ENCODE measurements around the gene NFIX.
A peak's percentile ranks its signal among the peaks of the same experiment; 100 is the strongest.
"Not testable (repeated sequence)": the region's sequence is repeated elsewhere in the genome, so short reads cannot be mapped to it uniquely, and the experiment has no call there.

Gene NFIX

GRCh38 chr19:12959481-12959880, 35.8 kb upstream of the NFIX start:
- no peak for DNase-seq

DNA sequence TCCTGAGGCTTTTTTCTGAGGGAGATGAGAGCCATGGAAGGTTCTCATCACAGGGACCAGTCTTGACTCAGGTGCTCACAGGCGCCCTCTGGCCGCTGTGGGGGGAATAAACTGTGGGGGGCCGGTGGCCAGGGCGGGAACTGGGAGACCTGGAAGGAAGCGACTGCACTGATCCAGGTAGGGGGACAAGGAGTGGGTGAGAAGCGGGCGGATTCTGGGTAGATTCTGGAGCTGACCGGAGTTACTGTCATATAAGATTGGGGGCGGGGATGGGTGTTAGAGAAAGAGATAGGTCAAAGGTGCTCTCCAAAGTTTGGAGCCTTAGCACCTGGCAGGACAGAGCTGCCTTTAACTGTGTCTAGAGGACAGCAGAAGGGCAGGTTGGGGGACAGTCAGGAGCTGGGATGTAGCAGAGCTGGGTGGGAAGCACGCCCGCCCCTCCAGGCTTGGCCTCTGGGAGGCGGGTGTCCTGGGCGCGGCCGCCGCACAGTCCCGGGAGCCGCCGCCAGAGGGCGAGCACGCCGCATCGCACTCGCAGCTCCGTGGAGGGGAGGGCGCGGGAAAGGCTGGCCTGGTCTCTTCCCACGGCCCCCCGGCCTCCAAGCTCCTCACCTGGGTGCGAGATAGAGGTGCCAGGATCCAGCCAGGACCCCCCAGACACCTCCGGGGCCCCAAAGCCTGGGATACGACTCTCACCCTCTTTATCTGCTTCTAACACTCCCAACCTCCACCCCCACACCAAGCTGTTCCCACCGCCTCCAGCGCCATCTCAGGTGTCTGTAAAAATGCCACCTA, 30.1 kb upstream of the NFIX start:
- peak; percentile 75 for DNase-seq

- DNase-seq = no peak
These were observed 29.5 kb upstream of the NFIX start for GRCh38 chr19:12965812-12966135.

DNA sequence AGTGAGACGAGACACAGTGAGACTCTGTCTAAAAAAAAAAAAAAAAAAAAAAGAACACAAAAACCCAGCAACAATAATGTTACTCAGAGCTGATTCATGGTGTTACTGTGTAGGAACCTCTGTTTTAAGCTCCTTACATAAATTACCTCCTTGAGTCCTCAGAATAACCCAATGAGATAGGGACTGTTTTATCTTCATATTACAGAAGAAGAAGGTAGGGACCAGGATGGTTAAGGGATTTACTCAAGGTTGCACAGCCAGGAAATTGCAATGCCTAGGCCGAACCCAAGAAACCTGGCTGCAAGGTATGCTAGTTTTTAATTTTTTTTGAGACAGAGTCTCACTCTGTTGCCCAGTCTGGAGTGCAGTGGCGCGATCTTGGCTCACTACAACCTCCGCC, 27.4 kb upstream of the NFIX start:
- DNase-seq = no peak

DNA sequence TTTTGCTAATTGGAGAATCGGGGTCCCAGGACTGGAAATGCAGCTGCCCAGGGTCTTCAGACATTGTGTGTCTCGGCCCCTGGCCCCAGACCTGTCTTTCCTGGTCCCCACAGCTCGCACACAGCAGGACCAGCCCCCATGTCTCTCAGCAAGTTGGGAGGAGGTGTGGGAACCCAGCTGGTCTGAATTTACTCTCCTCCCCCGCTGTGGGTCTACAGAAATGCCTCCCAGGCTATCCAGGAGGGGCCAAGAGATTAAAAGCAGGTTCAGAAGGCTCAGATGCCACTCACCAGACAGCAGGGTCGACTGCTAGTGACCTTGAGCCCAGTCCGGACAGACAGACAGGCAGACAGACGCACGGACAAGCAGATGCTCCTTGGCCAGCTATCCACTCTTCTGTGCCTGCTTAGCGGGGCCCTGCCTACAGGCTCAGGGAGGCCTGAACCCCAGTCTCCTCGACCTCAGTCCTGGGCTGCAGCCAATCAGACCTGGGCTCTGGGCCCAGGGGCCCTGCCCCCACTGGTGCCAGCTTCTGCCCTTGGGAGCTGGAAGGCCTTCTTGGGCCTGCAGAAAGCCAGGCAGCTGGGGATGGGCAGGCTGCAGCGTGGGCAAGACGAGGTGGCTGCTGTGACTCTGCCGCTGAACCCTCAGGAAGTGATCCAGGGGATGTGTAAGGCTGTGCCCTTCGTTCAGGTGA, 25.8 kb upstream of the NFIX start, which contains the start of gene DAND5:
Gene DAND5 (plus strand): TSS at position 285 of the 697 bp plus-strand sequence. CDS start 85 bp downstream, at position 370.
- no peak for DNase-seq

GRCh38 chr19:12970070-12970820, 25.0 kb upstream of the NFIX start:
- DNase-seq = no peak

DNA sequence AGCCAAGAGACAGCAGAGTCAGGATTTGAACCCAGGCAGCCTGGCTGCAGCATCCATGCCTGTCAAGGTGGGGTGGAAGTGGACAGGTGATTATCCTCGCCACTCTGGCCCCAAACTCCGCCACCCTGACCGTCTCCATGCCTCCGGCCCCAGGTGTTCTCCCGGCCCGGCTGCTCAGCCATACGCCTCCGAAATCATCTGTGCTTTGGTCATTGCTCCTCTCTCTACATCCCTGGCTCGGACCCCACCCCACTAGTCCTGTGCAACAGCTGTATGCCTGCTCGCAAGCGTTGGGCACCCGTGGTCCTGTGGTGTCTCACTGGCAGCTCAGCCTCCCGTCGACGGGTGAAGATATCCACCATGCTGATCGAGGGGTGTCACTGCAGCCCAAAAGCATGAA, 22.0 kb upstream of the NFIX start:
- DNase-seq = no peak

- DNase-seq = no peak
These were observed 20.7 kb upstream of the NFIX start for GRCh38 chr19:12974301-12975220.

GRCh38 chr19:12975221-12975741, 20.0 kb upstream of the NFIX start:
- DNase-seq = no peak

GRCh38 chr19:12976109-12976508, 19.2 kb upstream of the NFIX start:
- not testable (repeated sequence) for DNase-seq

DNA sequence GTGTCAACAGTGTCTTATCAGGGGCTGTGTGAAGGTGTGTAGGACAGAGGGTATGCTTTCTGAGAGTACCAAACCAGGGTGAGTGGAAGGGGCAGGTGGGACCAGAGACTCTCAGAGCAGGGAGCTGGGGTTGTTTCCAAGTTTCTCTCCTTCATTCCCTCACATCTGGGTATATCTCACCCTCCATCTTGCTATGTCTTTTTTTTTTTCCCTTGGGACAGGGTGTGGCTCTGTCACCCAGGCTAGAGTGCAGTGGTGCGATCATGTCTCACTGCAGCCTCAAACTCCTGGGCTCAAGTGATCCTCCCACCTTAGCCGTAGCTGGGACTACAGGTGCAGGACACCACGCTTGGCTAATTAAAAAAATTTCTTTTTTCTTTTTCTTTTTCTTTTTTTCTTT, 15.3 kb upstream of the NFIX start:
- no peak for DNase-seq

DNA sequence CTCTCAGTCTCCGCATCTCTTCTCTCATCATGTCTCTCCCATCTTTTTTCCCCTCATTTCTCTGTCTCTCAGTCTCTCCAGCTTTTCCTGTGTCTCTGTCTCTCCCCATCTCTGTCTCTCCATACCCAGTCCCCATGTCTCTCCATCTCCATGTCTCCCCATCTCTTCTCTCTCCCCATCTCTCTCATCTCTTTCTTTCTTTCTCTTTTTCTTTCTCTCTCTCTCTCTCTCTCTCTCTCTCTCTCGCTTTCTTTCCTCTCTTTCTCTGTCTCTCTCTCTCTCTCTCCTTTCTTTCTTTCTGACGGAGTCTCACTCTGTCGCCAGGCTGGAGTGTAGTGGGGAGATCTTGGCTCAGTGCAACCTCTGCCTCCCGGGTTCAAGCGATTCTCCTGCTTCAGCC, 12.6 kb upstream of the NFIX start:
- DNase-seq = no peak

- no peak for DNase-seq
These were observed 12.2 kb upstream of the NFIX start for GRCh38 chr19:12983091-12983490.

GRCh38 chr19:12983542-12984142, 11.6 kb upstream of the NFIX start:
- DNase-seq = peak; percentile 71

DNA sequence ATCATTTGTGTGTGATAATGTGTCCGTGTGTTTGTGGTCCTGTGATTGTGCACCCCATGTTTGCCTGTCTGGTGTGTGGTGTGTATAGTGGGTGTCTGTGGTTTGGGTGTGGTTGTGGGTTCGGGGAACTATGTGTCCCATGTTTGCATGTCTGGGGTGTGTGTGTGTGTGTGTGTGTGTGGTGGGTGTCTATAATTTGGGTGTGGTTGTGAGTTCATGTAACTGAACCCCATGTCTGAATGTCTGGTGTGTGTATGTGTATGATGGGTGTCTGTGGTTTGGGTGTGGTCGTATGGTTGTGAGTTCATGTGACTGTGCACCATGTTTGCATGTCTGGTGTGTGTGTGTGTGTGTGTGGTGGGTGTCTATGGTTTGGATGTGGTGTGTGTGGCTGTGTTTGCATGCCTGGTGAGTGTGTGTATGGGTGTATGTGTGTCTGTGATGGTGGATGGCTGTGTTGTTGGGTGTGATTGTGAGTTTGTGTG, 11.1 kb upstream of the NFIX start:
- DNase-seq = no peak

- DNase-seq = no peak
These were observed 10.6 kb upstream of the NFIX start for GRCh38 chr19:12984683-12985048.

DNA sequence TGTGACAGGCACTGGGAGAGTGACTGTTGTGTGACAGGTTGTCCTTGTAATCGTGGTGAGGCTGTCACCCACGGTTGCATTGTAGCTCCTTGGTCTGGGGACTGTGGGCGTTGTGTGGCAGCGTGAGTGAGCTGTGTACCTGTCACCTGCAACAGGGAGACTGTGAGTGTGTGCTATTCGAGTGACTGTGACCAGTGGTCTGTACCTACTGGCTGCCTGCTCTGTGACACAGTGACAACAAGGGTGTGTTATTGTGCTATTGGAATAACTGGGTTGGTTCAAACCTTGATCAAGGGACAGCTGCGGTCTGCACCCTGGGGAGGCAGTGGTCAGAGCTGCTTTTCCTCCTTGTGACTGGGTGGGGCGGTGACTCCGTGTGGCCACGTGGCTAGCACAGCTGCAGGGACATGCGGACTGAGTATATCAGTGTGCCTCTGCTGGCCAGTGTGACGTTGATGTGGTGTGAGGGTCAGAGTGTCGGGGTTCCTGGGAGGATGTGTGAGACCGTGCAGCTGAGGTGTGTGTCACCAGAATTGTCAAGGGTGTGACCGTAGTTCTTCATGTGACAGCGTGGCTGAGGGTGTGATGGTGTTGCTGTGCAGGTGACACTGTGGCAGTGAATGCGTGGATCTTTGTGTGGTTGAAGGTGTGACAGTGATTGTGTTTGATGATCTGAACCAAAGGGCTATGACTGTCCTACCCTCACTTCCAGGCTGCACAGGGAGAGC, 10.1 kb upstream of the NFIX start:
- DNase-seq = peak; percentile 20

DNA sequence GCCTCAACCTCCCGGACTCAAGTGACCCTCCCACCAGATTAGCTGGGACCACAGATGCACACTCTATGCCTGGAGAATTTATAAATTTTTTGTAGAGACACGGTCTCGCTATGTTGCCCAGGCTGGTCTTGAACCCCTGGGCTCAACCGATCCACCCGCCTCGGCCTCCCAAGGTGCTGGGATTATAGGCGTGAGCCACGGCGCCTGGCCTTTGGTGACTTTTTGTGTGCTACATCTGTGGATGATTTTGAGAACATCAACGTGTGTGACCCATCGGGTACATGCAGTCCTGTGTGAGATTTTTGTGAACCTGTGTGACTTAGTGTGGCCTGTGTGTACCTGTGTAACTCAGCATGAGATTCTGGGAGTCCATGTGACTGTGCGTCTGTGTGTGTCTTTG, 8.5 kb upstream of the NFIX start:
- DNase-seq = no peak

DNA sequence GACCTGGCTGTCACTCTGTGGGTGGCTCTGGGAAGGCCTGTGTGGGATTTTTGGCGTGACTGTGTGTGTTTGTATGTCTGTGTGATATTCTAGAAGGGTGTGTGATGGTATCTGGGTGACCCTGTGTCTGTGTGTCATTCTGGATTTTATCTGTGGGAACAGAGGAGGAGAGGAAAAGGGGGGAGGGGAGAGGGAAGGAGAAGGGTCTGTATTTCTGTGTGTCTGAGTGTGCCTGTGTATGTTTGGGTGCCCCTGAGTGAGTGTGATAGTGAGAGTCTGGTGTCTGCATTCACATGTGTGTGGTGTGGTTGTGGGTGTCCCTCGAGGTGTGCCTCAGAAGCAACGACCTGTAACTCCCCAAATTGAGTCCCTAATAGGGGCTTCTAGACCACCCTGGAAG, 8.1 kb upstream of the NFIX start:
- no peak for DNase-seq

GRCh38 chr19:12987781-12988180, 7.5 kb upstream of the NFIX start:
- DNase-seq = no peak

DNA sequence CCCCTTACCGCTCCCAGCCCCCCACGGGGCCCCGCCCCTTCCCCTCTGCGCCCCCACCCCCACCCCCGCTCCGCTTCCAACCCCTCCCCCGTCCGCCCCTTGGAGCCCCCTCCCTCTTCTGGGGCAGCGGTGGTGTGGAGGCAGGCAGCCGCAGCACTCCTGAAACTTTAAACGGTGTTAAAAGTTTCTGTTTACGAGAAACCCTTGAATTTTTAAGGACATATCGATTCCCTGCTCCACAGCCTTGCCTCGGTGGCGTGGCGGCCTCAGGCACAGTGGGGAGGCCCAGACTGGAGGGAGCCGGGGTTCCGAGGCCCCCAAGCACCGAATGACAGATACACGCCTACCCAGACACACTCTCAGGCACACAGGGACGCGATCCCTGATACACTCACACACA, 4.8 kb upstream of the NFIX start:
- no peak for DNase-seq
